Hippocampal formation (tissue), 2 donors: ENCODE data around the gene RSPH9.
"Not testable (repeated sequence)": the region's sequence is repeated elsewhere in the genome, so short reads cannot be mapped to it uniquely, and the experiment has no call there.

Source experiments
- DNase-seq, 2 donors: peaks; one replicate each; lab custom pipeline; 2025; lab: John Stamatoyannopoulos, UW

Gene RSPH9

GRCh38 chr6:43628393-43629103 lies 16.3 kb upstream of the RSPH9 start:
- DNase-seq: peak in 1 of 2 donors; percentile 33

GRCh38 chr6:43629104-43629504 lies 15.7 kb upstream of the RSPH9 start, which contains the start of gene GTPBP2:
Gene GTPBP2, minus strand, starts transcription at chr6:43629264. Its CDS starts 102 bp downstream, at chr6:43629162.
- DNase-seq: peak; percentile 99

GRCh38 chr6:43629505-43630300 lies 15.1 kb upstream of the RSPH9 start:
- peak; percentile 82 to 88 for DNase-seq

DNA sequence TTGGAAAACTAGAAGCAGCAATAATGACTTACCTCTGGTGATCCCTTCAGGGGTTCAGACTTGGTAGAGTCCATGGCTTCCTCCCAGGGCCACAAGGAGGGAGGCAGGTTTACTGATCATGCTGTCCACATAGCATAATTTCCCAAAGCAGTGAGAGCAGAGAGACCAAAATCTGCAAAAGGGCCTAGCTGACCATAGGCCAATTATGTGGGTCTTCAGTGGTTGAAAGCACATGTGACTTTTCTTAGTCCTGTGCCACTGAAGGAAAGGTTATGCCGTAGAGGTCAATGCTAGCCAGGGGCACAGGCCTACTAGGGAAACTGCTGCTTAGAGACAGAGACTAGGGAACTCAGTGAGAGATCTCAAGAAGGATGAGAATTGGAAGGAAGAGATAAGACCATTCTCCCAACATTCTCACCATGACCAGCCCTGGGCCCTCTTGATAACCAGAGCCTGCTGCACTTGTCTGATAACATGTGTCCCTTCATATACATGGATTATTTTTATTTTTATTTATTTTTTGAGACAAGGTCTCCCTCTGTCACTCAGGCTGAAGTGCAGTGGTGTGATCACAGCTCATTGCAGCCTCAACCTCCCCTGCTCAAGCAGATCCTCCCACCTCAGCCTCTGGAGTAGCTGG lies 13.7 kb upstream of the RSPH9 start:
- no peak for DNase-seq

- DNase-seq: not testable (repeated sequence)
Measured at GRCh38 chr6:43633002-43633401, 11.8 kb upstream of the RSPH9 start.

DNA sequence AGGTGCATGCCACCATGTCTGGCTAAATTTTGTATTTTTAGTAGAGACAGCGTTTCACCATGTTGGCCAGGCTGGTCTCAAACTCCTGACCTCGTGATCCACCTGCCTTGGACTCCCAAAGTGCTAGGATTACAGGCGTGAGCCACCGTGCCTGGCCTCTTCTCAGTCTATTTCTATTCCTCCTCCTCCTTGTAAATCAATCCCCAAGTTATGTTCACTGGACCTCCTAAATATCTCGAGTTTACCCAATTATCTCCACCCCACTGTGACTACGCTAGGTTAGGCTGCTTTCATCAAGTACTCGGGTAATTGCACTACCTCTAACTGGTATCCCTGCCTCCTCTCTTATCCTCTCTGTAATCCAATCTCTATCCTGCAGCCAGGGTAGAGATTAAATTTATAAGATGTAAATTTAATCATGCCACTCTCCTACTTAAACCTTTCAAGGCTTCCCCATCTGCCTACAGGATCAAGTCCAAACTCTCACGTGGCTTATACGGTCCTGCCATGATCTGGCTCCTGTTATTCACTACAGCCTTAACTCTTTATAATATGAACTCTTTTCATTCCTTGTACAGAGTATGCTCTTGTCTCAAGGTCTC lies 10.0 kb upstream of the RSPH9 start:
- DNase-seq: no peak

DNA sequence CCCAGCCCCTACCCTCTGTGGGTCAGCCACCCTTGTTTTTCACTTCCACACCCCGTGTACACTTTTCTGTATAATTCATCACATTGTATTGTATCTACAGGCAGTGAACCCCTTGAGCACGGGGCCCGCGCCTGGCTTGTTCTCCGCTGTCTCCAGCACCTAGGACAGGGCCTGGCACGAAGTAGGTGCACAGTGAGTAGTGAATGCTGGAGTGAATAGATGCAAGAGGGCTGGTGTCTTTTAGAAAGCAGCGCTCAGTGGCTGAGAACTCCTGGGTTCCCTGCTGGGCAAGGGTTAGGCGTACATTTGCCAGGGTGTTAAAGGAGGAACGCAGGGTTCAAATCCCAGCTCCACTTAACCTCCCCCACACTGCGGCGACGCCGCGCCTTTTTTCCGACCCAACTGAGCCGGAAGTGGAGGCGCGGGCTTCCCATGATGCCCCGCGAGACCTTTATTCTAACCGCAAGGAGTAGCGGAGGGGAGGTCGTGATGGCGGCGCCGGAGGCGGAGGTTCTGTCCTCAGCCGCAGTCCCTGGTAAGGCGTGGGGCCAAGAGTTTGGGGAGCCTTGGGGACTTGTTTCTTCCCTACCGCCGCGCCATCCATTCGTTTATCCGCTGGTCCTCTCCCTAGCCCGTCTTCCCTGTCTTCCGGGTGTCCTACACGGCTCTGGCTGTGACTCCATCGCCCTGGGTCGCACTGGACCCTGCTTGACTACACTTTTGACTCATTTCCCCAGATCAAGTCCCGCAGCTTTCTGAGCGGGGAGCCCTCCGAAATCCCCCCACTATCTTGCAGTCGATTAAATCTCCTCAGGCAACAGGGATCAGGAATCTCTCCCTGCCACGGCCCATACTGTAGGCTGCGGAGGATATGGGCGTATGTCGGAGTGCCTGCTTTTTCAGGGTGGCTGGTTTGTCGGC lies 9.2 kb upstream of the RSPH9 start, which contains the start of gene MAD2L1BP:
Gene MAD2L1BP (plus strand): TSS at position 454 of the 921 bp plus-strand sequence. CDS start 36 bp downstream, at position 490.
- DNase-seq: peak; percentile 53 to 78

DNA sequence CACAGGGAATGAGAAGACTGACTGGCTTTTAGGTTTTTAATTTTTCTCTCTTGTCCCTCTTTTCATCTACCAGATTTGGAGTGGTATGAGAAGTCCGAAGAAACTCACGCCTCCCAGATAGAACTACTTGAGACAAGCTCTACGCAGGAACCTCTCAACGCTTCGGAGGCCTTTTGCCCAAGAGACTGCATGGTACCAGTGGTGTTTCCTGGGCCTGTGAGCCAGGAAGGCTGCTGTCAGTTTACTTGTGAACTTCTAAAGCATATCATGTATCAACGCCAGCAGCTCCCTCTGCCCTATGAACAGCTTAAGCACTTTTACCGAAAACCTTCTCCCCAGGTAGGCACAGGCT lies 8.6 kb upstream of the RSPH9 start:
- no peak for DNase-seq

DNA sequence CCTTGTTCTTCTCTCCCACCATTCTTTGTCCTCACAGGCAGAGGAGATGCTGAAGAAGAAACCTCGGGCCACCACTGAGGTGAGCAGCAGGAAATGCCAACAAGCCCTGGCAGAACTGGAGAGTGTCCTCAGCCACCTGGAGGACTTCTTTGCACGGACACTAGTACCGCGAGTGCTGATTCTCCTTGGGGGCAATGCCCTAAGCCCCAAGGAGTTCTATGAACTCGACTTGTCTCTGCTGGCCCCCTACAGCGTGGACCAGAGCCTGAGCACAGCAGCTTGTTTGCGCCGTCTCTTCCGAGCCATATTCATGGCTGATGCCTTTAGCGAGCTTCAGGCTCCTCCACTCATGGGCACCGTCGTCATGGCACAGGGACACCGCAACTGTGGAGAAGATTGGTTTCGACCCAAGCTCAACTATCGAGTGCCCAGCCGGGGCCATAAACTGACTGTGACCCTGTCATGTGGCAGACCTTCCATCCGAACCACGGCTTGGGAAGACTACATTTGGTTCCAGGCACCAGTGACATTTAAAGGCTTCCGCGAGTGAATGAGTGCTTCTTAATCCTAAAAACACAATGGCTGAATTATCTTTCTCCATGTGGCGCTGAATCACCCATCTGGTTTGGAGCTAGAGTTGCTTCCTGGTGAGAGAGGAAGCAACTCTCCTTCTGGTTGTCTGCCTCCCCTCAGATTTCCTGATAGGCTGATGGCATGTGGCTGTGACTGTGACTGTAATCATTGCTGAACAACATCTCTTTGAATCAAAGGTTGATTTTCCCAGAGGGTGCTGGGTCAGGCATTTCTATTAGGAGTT lies 4.6 kb upstream of the RSPH9 start:
- no peak for DNase-seq

GRCh38 chr6:43645613-43645964 lies 753 bp downstream of the RSPH9 start:
- no peak for DNase-seq

GRCh38 chr6:43647613-43648012 lies 2.8 kb downstream of the RSPH9 start:
- no peak for DNase-seq

GRCh38 chr6:43648248-43648647 lies 3.4 kb downstream of the RSPH9 start:
- DNase-seq: no peak

DNA sequence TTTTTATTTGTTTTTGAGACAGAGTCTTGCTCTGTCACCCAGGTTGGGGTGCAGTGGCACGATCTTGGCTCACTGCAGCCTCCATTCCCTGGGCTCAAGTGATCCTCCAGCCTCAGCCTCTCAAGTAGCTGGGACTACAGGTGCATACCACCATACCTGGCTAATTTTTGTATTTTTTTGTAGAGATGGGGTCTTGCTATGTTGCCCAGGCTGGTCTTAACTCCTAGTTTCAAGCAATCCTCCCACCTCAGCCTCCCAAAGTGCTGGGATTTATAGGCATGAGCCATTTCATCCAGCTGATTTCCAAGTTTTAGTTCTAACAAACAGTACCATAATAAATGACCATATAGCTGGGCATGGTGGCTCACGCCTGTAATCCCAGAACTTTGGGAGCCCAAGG lies 8.0 kb downstream of the RSPH9 start:
- DNase-seq: not testable (repeated sequence)

DNA sequence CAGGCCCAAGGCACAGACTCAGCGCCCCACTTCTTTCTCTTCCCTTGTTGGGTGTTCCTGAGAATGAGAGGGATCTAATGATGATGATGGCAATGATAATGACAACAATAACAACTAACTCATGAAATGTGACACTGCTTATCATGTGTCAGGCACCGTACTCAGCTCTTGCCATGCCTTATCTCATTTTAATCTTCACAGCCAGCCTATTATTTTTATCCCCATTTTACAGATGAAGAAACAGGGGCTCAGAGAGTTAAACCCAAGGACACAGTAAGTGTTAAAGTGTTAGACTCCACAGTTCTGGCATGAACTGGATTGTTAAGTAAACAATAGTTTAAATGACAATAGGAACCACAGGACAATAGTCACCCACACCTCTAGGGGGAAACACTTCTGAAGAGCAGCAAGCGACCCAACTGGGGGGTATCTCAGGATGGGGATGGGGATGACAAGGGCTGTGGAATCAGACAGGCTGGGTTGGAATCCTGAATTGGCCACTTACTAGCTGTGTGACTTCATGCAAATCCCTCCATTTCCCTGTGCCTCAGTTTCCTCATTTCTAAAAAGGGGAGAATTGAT lies 12.5 kb downstream of the RSPH9 start:
- DNase-seq: no peak

DNA sequence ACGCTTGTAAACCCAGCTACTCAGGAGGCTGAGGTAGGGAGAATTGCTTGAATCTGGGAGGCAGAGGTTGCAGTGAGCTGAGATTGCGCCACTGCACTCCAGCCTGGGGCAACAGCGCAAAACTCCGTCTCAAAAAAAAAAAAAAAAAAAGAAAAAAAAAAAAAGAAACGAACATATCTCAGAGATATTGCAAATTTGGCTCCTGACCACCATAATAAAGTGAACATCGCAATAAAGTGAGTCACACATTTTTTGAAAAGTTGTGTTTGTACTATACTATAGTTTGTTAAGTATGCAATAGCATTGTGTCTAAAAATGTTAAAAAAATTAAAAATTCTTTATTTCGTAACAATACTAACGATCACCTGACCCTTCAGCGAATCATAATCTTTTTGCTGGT lies 13.3 kb downstream of the RSPH9 start:
- no peak for DNase-seq

- not testable (repeated sequence) for DNase-seq
Measured at GRCh38 chr6:43662948-43663347, 18.1 kb downstream of the RSPH9 start.

DNA sequence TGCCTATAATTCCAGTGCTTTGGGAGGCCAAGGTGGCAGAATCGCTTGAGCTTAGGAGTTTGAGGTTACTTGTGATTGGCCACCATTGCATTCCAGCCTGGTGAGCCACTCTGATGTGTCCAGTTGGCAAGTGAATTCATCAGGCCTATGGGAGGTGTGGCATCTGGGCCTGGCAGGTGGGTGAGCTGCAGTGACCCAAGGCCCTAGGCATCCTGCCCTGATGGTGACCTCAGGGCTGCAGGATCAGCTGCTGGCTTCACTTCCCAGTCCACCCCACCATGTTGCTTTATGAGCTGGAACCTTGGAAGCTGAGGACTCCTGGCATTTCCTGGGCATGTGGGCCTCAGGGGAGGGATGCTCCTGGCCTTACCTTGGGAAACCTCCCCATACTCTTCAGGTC lies 20.5 kb downstream of the RSPH9 start:
- no peak for DNase-seq

DNA sequence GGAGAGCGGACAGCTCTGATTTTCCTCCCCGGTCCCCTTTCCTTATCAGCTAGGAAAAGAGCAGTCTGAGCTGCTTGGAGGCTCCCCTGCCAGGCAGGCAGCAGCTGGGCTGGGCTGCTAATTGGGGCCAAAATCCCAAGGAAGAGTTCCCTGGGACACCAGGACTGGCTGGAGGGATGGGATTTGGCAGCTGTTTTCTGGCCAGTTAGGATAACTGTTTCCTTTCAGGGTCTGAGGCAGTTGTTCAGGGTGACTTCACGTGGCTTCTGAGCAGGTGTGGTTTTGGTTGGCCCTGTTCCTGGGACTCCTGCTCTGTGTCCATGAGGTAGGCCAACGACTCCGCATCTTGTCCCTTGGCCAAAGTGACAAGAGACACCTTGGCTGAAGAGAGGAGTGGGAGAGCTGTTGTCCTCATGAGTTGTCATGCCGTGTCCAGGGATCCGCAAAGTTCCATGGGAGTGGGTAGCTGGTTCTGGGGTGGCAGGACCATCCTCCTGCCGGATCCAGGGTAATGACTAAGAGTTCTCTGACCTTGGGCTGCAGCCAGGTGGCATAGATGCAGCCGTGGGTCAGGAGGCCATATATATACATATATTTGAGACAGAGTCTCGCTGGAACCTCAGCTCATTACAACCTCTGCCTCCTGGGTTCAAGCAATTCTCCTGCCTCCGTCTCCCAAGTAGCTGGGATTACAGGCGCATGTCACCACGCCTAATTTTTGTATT lies 21.5 kb downstream of the RSPH9 start:
- no peak for DNase-seq
